DMS53 treated with DMSO at 0.1 percent for 48 hours (cell line): ENCODE data around the gene SCPEP1.
A peak's percentile ranks its signal among the peaks of the same experiment; 100 is the strongest.
"Not testable (repeated sequence)": the region's sequence is repeated elsewhere in the genome, so short reads cannot be mapped to it uniquely, and the experiment has no call there.

Source experiments
- DNase-seq: peaks from one replicate; lab custom pipeline; 2025; ENCODE audit not compliant: unreplicated experiment; lab: John Stamatoyannopoulos, UW

Gene SCPEP1

DNA sequence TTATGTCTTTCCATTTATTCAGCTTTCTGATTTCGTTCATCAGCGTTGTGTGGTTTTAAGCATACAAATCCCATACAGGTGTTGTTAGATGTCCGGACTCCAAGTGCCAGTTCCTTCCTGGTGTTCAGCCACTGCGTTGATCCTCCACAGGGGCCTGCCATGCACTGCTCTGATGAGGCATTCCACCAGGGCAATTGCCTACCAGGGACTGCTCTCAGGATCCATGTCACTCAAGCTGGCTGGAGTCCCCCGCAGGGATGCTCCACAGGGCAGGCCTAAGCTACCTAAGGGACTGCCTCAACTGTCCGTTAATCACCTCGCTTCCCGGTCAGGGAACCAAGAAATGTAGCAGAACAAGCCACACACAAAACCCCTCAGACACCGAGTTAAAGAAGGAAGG lies 12.7 kb upstream of the SCPEP1 start:
- not testable (repeated sequence) for DNase-seq

DNA sequence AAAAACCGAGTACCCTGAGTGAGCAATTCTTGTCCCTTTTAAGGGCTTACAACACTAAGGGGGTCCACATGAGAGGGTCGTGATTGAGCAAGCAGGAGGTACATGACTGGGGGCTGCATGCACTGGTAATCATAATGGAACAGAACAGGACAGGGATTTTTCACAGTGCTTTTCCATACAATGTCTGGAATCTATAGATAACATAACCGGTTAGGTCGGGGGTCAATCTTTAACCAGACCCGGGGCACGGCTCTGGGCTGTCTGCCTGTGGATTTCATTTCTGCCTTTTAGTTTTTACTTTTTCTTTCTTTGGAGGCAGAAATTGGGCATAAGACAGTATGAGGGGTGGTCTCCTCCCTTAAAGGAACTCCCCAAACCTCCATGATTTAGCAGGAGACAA lies 12.2 kb upstream of the SCPEP1 start:
- not testable (repeated sequence) for DNase-seq

GRCh38 chr17:56966338-56966737 lies 11.6 kb upstream of the SCPEP1 start:
- no peak for DNase-seq

GRCh38 chr17:56970974-56971373 lies 7.0 kb upstream of the SCPEP1 start:
- DNase-seq, result no peak

DNA sequence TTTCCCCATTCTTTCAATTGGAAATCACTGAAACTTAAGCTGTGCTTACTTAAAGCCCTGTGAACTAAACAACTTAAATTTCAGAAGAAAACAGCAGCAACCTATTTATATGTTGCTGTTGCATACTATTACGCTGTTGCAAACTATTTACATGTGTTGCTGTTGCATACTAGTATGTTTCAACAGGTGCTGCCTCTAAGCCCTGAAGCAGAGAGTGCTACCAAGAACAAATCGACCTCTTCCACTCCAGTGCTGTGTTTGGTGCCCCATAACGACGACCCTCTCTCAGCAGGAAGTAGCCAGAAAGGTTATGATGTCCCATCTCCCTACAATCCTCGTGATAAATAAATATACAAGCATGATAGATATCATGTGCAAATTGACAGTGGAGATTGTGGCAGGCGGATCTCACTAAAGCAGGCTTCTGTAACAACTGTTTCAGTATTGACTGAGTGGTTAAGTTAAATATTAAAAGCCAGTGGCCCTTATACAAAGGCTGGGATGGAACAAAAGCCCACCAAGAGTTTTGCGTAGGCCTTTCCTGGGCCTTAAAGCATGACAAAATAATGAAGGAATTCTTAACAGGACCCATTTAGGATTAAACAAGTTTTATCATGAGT lies 5.7 kb upstream of the SCPEP1 start:
- no peak for DNase-seq

- peak; percentile 1 for DNase-seq
These were observed 4.4 kb upstream of the SCPEP1 start for GRCh38 chr17:56973520-56973919.

GRCh38 chr17:56974055-56974454 lies 3.9 kb upstream of the SCPEP1 start:
- no peak for DNase-seq

DNA sequence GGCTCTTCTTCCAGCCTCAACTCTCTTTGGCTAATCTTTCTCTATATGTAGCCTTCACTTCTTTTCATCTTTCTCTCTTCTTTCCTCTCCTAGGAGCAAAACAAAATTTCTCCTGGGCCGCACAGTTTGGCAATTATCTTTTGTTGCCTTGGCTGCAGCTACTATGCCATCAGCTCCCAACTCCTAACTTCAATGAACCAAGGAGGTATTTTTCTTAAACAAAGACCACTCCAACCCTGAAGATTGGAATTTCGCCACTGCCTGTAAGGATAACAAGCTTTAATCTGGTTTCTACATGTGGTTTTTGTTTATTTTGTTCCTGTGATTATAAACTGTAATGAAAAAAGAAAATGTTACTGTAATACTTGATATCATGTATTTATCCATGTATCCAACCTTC lies 2.3 kb upstream of the SCPEP1 start:
- no peak for DNase-seq

DNA sequence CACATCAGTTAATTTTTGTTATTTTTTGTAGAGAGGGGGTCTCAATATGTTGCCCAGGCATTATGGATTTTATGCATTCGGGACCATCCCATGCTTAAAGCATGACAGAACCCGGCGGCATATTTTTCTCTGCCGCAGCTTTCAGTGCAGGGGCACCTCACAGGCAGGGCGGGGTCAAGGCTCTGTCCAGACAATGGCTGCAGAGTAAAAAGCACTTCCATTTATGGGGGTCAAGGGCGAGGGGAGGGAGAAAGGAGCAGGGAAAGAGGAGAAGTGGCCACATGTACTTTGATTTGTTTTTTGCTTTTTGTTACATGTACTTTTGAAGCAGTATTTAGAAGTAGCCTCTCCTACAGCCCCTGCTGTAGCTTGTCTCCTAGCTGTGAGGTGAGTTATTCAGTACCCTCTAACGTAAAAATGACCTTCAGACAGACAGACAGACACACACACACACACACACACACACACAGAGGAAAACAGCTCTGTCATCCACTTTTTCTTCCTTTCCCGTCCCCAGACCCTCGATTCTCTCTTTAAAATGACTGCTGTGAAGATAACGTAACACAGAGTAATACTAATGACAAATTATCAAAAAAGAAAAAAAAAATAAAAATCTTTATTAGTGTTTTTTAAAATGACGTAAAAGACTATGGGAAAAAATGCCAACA lies 856 bp upstream of the SCPEP1 start:
- no peak for DNase-seq

DNA sequence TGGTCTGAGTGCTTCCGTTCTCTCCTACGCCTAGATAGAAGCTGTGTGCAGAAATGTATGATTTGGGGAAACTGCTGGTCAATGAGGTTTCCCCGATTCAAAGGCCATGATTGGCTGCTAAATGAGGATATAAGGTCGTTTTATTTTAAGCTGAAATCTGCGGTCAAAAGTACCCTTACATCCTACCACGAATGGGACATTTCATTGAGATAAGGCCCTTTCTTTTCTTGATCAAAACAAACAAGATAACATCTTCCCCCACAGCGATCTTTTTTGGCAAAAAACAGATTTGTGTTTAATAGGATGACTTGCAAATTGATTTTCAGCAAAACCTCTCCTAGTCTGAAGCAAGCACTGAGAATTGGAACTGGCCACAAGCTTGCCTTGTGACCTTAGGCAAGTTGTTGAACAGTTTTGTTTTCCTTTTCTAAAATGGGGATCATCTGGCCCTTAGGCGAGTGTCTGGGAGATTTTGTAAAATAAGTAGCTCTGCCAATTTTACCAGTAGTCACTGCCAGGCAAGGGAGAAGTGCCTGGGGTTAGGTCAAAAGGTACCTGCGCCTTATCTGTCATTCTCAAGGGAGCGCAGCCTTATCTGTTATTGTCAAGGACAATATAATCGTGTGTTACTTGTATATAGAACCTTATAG lies 635 bp downstream of the SCPEP1 start:
- DNase-seq, result peak; percentile 3

DNA sequence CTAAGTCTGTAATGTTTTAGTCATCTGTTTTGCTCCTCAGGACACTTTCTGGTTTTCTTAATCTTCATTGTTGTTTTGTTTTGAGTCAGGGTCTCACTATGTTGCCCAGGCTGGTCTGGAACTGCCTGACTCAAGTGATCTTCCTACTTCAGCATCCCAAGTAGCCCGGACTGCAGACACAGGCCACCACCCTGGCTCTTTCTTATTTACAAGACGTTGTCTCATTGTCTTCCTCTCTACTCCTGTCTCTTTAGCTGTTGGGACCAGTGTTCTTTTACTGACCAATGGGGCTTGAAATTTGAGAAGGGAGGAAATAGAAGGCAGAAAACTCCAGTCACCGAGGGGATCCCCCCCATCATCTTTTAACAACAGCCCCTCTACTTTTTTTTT lies 1.2 kb downstream of the SCPEP1 start:
- no peak for DNase-seq

- not testable (repeated sequence) for DNase-seq
These were observed 2.6 kb downstream of the SCPEP1 start for GRCh38 chr17:56980526-56980925.

- no peak for DNase-seq
These were observed 4.4 kb downstream of the SCPEP1 start for GRCh38 chr17:56982312-56982711.

DNA sequence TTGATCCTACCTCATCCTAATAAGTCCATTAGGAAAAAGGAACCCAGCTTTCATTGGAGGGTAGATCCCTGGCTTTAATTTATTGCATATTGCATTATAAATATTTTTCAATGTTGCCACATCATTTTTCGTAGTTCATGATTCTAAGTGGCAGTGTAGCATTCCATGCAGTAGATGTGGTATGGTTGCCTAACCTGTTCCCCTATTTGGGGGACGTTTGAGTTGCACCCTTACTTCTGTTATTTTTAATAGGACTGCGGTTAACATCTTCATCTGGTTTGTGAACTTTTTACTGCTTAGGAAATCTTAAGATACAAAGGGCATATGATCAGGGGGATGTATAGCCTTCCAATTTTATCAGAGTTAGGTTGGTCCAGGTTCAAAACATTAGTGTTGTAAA lies 5.4 kb downstream of the SCPEP1 start:
- DNase-seq, result no peak

- no peak for DNase-seq
These were observed 7.6 kb downstream of the SCPEP1 start for GRCh38 chr17:56985371-56986162.

DNA sequence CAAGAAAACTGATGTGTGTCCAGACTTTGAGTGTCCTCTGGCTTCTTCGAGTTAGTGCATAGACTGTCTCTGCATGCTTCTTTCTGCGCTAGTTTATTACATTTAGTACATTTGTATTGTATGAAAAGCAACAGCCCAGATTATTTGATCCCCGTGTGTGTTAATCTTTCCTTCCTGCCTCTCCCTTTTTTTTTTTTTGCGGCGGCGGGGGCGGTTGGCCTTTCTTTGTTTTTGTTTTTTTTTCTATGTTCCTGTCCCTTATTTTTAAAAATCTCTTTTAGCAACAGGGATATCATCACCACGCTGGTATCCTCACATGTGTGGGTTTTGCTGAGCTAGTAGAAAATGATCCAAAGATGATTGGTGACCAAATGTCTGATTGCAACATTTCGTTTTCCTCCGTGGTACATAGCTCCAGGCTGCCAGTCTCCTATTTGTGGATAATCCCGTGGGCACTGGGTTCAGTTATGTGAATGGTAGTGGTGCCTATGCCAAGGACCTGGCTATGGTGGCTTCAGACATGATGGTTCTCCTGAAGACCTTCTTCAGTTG lies 9.4 kb downstream of the SCPEP1 start:
- DNase-seq, result no peak

- DNase-seq, result no peak
These were observed 11.1 kb downstream of the SCPEP1 start for GRCh38 chr17:56988901-56989572.

- no peak for DNase-seq
These were observed 14.4 kb downstream of the SCPEP1 start for GRCh38 chr17:56992364-56992763.

DNA sequence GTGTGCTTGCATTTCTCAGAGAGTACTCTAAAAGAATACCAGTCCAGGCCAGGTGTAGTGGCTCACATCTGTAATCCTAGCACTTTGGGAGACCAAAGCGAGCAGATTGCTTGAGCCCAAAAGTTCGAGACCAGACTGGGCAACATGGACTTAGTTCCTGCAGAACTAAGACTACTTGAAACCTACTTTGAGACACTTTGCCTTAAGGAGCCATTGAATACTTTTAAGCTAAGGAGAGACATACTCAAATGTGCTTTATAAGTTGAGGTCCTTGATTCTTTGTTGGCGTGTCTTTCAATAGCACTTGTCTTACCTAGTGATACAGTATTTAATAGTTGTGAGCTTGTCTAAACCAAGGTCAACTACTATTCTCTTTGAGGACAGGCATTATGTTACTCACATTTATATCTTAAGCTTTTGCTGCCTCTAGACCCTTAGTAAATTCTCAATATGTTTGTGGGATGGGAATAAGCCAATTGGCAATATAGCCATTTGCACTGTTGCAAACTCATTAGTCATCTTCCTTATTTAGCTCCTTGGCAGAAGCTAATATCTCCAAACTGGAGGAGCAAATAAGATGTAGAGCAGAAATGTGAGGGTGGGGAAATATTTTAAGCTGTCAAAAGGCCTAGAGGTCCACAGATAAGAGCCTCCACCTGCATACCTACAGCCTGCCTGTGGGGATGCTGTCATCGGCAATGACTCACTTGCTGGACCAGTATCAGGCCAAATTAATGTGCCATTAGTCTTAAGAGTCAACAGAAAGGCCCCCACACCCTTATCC lies 16.3 kb downstream of the SCPEP1 start:
- no peak for DNase-seq

DNA sequence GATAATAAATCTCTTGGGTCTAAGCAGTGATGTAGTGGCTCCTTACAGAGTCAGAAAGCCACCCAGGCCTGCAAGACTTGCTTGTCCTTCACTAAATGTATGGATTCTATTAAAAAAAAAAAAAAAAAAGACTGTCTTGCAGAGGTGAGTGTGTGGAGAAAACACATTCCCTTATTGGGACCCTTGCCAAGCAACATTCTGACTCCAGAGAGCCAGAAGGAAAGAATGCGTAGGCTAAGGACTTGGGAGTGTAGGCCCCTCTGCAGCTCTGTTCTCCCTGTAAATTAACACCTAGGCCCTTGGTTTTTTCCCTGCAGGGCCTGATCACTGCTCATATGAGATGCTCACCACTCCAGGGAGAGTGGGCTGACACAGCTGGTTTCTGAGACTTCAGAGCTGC lies 17.8 kb downstream of the SCPEP1 start:
- no peak for DNase-seq
